Vagina (tissue), 2 donors: Measurements from ENCODE around the gene ATP6V0A1. TPM values are rescaled to one million over a fixed set of nuclear protein-coding genes. Genes with fewer than 3 reads are reported as not detected.

Experiments used
- DNase-seq, 2 donors: peaks; one replicate each; pipeline ENCODE4 v3.0.0-alpha.2; 2017; ENCODE audit errors: extremely low spot score in 2 of 2
- H3K27ac ChIP-seq: fragments of 200-600 bp; sonication (generic); one replicate; pipeline ENCODE4 v1.5.1; 2019
- H3K27me3 ChIP-seq: fragments of 200-600 bp; sonication (generic); one replicate; pipeline ENCODE4 v1.5.1; 2019
- H3K36me3 ChIP-seq, 2 donors: fragments of 200-600 bp; sonication (generic); one replicate each; pipeline ENCODE4 v1.5.1; 2017 to 2019
- H3K4me1 ChIP-seq: fragments of 200-600 bp; sonication (generic); one replicate; pipeline ENCODE4 v1.5.1; 2019
- H3K4me3 ChIP-seq, 2 donors: fragments of 200-600 bp; sonication (generic); 1 replicate in 1 of 2; 2 replicates in 1 of 2; pipeline ENCODE4 v1.5.1; 2016 to 2019
- H3K9me3 ChIP-seq: fragments of 200-600 bp; sonication (generic); one replicate; pipeline ENCODE4 v1.5.1; 2019
- POLR2A ChIP-seq, 2 donors: fragments of 450-650 bp; IDR thresholded peaks; one replicate each; pipeline ENCODE4 v1.6.1; 2017; ENCODE audit warnings: antibody characterized with exemption in 2 of 2, mild to moderate bottlenecking in 2 of 2, moderate library complexity in 2 of 2
- POLR2AphosphoS5 ChIP-seq, 2 donors: sonication (generic); formaldehyde crosslinking; IDR thresholded peaks; one replicate each; pipeline ENCODE4 v1.9.0; 2017; ENCODE audit warnings: antibody characterized with exemption in 2 of 2, mild to moderate bottlenecking in 2 of 2, low read depth in 1 of 2; ENCODE audit not compliant: insufficient read depth in 1 of 2
- intact Hi-C: fragments of 100-400 bp; cut with DNase I; formaldehyde crosslinking; loops from one replicate; pipeline ENCODE4 v1.15.1; 2023
- total RNA-seq: library from RNA; depleted of rRNA; stranded (reverse); fragments of >200 nt; gene quantifications from one replicate; pipeline ENCODE4 v1.2.3, GENCODE V29; 2016
- TF ChIP-seq, protein P1 (sequence below), 3 experiments: fragments of 450-650 bp in 2 of 3; fragments of 200-600 bp in 1 of 3; sonication (generic) in 1 of 3; IDR thresholded peaks; one replicate each; pipeline ENCODE4 v1.5.1; 2017 to 2019; ENCODE audit warnings: antibody characterized with exemption in 3 of 3, mild to moderate bottlenecking in 2 of 3, moderate library complexity in 2 of 3

ATP6V0A1 gene
- total RNA-seq, 1 donor from 2014 or later = 72.4 TPM

DNA sequence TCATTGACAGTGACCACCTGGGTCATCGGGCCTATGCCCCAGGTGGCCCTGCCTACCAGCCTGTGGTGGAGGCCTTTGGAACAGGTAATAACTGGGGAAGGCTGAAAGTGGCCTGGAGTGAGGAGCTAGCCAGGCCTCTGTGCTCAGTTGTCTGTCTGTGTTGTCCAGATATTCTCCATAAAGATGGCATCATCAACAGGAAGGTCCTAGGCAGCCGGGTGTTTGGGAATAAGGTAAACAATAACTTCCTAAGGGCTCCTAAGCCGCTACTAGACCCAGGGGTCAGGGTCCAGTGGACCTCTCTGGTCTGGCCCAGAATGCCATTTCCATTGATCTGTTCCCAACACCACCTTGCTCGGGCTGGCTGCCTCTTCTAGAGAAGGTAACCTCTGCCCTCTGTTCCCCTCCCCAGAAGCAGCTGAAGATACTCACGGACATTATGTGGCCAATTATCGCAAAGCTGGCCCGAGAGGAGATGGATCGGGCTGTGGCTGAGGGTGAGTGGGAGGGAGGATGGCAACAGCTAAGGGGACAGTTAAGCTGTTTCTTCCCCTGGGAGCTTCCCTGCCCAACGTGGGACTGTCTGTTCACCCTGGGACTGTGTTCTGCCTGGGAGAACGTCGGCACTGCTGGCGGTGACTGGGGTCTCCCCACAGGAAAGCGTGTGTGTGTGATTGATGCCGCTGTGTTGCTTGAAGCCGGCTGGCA, 106.3 kb downstream of the ATP6V0A1 start:
- no peak for DNase-seq
- peaks cover 0 to 40% of the 10 kb centered on the region in 2 donors for H3K36me3 ChIP-seq
- no peak overlapping the region for H3K4me3 ChIP-seq
- no peaks in the 10 kb centered on the region for H3K9me3 ChIP-seq
- intact Hi-C loops = no loop called here
- TF ChIP-seq, protein P1, sequence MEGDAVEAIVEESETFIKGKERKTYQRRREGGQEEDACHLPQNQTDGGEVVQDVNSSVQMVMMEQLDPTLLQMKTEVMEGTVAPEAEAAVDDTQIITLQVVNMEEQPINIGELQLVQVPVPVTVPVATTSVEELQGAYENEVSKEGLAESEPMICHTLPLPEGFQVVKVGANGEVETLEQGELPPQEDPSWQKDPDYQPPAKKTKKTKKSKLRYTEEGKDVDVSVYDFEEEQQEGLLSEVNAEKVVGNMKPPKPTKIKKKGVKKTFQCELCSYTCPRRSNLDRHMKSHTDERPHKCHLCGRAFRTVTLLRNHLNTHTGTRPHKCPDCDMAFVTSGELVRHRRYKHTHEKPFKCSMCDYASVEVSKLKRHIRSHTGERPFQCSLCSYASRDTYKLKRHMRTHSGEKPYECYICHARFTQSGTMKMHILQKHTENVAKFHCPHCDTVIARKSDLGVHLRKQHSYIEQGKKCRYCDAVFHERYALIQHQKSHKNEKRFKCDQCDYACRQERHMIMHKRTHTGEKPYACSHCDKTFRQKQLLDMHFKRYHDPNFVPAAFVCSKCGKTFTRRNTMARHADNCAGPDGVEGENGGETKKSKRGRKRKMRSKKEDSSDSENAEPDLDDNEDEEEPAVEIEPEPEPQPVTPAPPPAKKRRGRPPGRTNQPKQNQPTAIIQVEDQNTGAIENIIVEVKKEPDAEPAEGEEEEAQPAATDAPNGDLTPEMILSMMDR (IDR thresholded peaks at IDR 0.05) = no peak
- H3K27ac ChIP-seq = no peak overlapping the region
- H3K4me1 ChIP-seq = peaks cover 56% of the 10 kb centered on the region
- H3K27me3 ChIP-seq = no peaks in the 10 kb centered on the region

DNA sequence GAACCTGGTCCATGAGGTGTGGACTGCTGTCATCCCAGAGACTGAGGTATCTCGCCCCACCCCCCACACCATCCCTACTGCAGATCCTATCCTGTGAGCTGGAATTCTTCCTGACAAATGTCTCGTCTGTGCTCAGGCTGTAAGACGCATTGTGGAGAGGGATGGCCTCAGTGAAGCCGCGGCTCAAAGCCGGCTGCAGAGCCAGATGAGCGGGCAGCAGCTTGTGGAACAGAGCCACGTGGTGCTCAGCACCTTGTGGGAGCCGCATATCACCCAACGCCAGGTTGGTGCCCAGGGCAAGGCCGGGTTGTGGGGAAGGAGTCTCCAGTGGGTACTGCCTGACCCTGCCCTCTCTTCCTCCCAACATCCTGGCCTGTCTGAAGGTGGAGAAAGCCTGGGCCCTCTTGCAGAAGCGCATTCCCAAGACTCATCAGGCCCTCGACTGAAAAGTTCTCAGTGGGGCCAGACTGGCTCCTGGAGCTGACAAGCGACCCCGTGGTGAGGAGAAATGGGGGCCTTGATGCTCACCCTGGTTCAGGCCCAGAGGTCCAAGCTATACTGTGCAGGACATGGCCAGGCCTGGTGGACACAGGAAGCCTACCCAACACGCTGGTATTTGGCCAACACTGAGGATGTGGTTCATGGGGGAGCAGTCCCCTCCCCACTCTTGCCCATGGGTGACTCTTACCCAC, 107.0 kb downstream of the ATP6V0A1 start:
- H3K4me3 ChIP-seq = no peak overlapping the region
- TF ChIP-seq, protein P1 (IDR thresholded peaks at IDR 0.05) = no peak
- no peak for TF ChIP-seq POLR2A (IDR thresholded peaks at IDR 0.05)
- TF ChIP-seq POLR2AphosphoS5 (IDR thresholded peaks at IDR 0.05; ENCODE audit: insufficient read depth in 1 of 2, low read depth in 1 of 2) = no peak
- no peak for DNase-seq
- H3K27me3 ChIP-seq = no peaks in the 10 kb centered on the region
- peaks cover 56% of the 10 kb centered on the region for H3K4me1 ChIP-seq
- intact Hi-C loops = no loop called here
- H3K27ac ChIP-seq = no peak overlapping the region
- H3K36me3 ChIP-seq = peaks cover 0 to 46% of the 10 kb centered on the region in 2 donors
- no peaks in the 10 kb centered on the region for H3K9me3 ChIP-seq

DNA sequence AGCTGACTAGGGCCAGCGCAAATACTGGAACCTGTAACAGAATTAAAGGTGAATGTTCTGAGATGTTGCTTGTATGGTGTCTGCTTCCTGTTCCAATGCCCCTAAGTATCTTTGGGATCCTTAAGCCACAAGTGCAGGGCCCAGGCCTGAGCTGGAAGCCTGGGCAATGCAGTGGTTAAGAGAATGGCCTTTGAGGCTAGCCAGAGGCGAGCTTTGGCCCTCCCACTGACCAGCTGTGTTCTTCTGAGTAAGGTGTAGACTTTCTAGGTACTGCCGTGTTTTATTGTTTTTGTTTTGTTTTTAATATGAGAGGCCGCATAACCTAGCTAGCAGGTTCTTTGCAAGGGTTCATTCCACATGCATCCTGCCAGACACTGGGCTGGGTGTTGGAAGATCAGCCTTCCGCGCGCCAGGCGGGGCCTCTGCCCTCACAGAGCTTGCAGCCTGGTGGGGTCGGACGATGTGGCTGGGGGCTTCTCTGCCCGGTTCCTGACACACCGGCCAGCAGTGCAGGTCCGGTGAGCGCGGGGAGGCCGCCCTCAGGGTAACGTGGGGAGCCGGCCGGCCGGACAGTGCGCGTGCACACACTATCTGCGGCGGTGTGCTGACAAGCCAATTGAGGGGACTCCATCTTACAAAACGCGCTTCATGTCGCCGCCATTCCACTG, 107.7 kb downstream of the ATP6V0A1 start:
- peak overlapping the region; percentile 92 for H3K27ac ChIP-seq
- intact Hi-C loops = no loop called here
- peaks cover 53% of the 10 kb centered on the region for H3K4me1 ChIP-seq
- peak overlapping the region; percentile 81 to 95 for H3K4me3 ChIP-seq
- peaks cover 0 to 48% of the 10 kb centered on the region in 2 donors for H3K36me3 ChIP-seq
- DNase-seq = no peak
- no peaks in the 10 kb centered on the region for H3K9me3 ChIP-seq
- TF ChIP-seq, protein P1 (IDR thresholded peaks at IDR 0.05) = no peak
- no peaks in the 10 kb centered on the region for H3K27me3 ChIP-seq

DNA sequence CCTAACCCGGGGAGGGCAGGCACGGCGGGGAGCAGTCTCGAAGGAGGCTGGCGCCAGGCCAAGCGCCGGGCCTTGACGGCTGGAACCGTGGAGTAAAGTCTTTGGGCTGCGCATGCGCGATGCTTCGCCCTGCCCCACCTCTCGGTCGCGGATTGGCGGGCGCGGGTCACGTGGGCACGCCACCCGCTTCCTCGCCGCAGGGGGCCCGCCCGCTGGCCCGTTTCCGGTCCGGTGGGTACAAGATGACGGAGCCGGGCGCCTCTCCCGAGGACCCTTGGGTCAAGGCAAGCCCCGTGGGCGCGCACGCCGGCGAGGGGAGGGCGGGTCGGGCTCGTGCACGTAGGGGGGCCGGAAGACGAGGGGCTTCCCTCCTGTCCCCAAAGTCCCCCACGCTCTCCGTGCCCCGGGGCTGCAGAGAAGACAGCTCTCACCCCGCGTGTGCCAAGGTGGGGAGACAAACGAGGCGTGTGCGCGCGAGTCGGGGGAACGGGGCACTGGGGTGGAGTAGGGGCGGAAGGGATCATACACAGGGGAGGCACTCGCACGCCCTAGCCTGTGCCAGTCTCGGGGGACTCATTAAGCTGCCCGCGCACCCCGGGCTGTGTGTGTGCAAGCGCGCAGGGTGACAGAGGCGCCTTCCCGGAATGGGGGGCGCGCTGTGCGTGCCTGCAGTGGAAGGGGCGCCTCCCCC, 108.3 kb downstream of the ATP6V0A1 start, which contains the start of gene MLX:
Gene MLX, plus strand, starts transcription at position 218 of the 691 bp plus-strand sequence. Its CDS starts 25 bp downstream, at position 243.
- intact Hi-C loops = no loop called here
- H3K36me3 ChIP-seq = peaks cover 0 to 55% of the 10 kb centered on the region in 2 donors

More for the DNA sequence above, 108.3 kb downstream of the ATP6V0A1 start, which contains the start of gene MLX:
- TF ChIP-seq, protein P1 (IDR thresholded peaks at IDR 0.05) = no peak
- TF ChIP-seq POLR2A (IDR thresholded peaks at IDR 0.05) (no peak), POLR2AphosphoS5 (IDR thresholded peaks at IDR 0.05; ENCODE audit: insufficient read depth in 1 of 2, low read depth in 1 of 2) (peak; percentile 83 to 89)
- Histone ChIP-seq H3K4me3 (peak within 1 kb of the TSS; percentile 81 to 95), H3K27me3 (no peaks in the 10 kb centered on the region), H3K9me3 (no peaks in the 10 kb centered on the region), H3K27ac (peak within 1 kb of the TSS; percentile 92), H3K4me1 (peaks cover 50% of the 10 kb centered on the region)
- no peak for DNase-seq
